HepG2 (cell line): ENCODE results near the gene C3orf18. TPM values are rescaled to one million over a fixed set of nuclear protein-coding genes. Genes with fewer than 3 reads are reported as not detected.

Experiments used
- FOXK1 ChIP-seq: sonication (generic); formaldehyde crosslinking; IDR thresholded peaks from 2 replicates; pipeline ENCODE4 v1.4.0; 2020; ENCODE audit warnings: low read depth, missing genetic modification reagents, borderline replicate concordance
- FOXP1 ChIP-seq, 2 experiments: fragments of 450-650 bp in 1 of 2; IDR thresholded peaks; 2 replicates each; pipeline ENCODE4 v1.6.1; 2017 to 2018; ENCODE audit warnings: antibody characterized with exemption in 1 of 2
- HDAC2 ChIP-seq: sonication (generic); formaldehyde crosslinking; IDR thresholded peaks from 2 replicates; pipeline ENCODE4 v1.4.0; 2020; ENCODE audit warnings: missing genetic modification reagents
- MTF1 ChIP-seq: sonication (generic); formaldehyde crosslinking; IDR thresholded peaks from 2 replicates; pipeline ENCODE4 v1.5.0; 2020; ENCODE audit warnings: missing genetic modification reagents
- POLR2AphosphoS2 ChIP-seq: IDR thresholded peaks from 2 replicates; pipeline ENCODE4 v1.6.1; 2011; ENCODE audit warnings: low read depth, low read length, improper control_type of control experiment
- SATB2 ChIP-seq: sonication (generic); formaldehyde crosslinking; IDR thresholded peaks from 2 replicates; pipeline ENCODE4 v1.5.0; 2020; ENCODE audit warnings: missing genetic modification reagents
- SNAI1 ChIP-seq: sonication (generic); formaldehyde crosslinking; IDR thresholded peaks from 2 replicates; pipeline ENCODE4 v1.5.0; 2020; ENCODE audit warnings: mild to moderate bottlenecking, missing genetic modification reagents, borderline replicate concordance
- ZBTB7B ChIP-seq: sonication (generic); formaldehyde crosslinking; IDR thresholded peaks from 2 replicates; pipeline ENCODE4 v1.4.0; 2020; ENCODE audit warnings: missing genetic modification reagents
- ZNF253 ChIP-seq: sonication (generic); formaldehyde crosslinking; IDR thresholded peaks from 2 replicates; pipeline ENCODE4 v1.8.0; 2022; ENCODE audit warnings: mild to moderate bottlenecking, missing genetic modification reagents, borderline replicate concordance
- ZNF510 ChIP-seq: sonication (generic); formaldehyde crosslinking; IDR thresholded peaks from 2 replicates; pipeline ENCODE4 v1.4.0; 2020; ENCODE audit warnings: low read depth, mild to moderate bottlenecking, missing genetic modification reagents
- ZNF746 ChIP-seq: sonication (generic); formaldehyde crosslinking; IDR thresholded peaks from 2 replicates; pipeline ENCODE4 v1.8.0; 2022; ENCODE audit warnings: mild to moderate bottlenecking, missing genetic modification reagents
- ZNF775 ChIP-seq: sonication (generic); formaldehyde crosslinking; IDR thresholded peaks from 2 replicates; pipeline ENCODE4 v1.4.0; 2020; ENCODE audit warnings: missing genetic modification reagents, mild to moderate bottlenecking, moderate library complexity, borderline replicate concordance
- polyA plus RNA-seq, 8 experiments: library from polyadenylated mRNA; depleted of rRNA in 3 of 8; stranded (reverse) in 7 of 8; unstranded in 1 of 8; fragments of >200 nt; fragmentation: Illumina TruSeq in 4 of 8; extraction: Trizol in 4 of 8; gene quantifications; 2 replicates each; pipeline versions ENCODE4 v1.2.1 to v1.2.3, GENCODE V29; 2011 to 2016; ENCODE audit warnings: low read depth in 4 of 8, missing spikeins in 1 of 8, mixed read lengths in 1 of 8; ENCODE audit not compliant: insufficient read depth in 1 of 8
- total RNA-seq, 5 experiments: library from RNA; depleted of rRNA; stranded (reverse); fragments of >200 nt; fragmentation: Illumina TruSeq; extraction: Trizol; gene quantifications; 2 replicates each; pipeline ENCODE4 v1.2.3, GENCODE V29; 2016; ENCODE audit warnings: low read depth in 1 of 5
- TF ChIP-seq, protein P1 (sequence below): sonication (generic); formaldehyde crosslinking; IDR thresholded peaks from 2 replicates; pipeline ENCODE4 v1.5.1; 2020; ENCODE audit warnings: missing genetic modification reagents, mild to moderate bottlenecking, borderline replicate concordance
- TF ChIP-seq, protein P2 (sequence below): IDR thresholded peaks from 2 replicates; pipeline ENCODE4 v1.6.1; 2016; ENCODE audit warnings: low read depth
- TF ChIP-seq, protein P3 (sequence below): sonication (generic); formaldehyde crosslinking; IDR thresholded peaks from 2 replicates; pipeline ENCODE4 v1.4.0; 2020; ENCODE audit warnings: missing genetic modification reagents, borderline replicate concordance
- TF ChIP-seq, protein P4 (sequence below): sonication (generic); formaldehyde crosslinking; IDR thresholded peaks from 2 replicates; pipeline ENCODE4 v1.4.0; 2020; ENCODE audit warnings: mild to moderate bottlenecking, missing genetic modification reagents
- TF ChIP-seq, protein P5 (sequence below): sonication (generic); formaldehyde crosslinking; IDR thresholded peaks from 2 replicates; pipeline ENCODE4 v1.9.0; 2021; ENCODE audit warnings: missing genetic modification reagents, mild to moderate bottlenecking, borderline replicate concordance

The C3orf18 gene
- total and polyA plus RNA-seq, 2 of the 13 experiments (the other 11 are each of a cell fraction or from before 2014, with no cell fraction given): 1.6 to 4.8 TPM

DNA sequence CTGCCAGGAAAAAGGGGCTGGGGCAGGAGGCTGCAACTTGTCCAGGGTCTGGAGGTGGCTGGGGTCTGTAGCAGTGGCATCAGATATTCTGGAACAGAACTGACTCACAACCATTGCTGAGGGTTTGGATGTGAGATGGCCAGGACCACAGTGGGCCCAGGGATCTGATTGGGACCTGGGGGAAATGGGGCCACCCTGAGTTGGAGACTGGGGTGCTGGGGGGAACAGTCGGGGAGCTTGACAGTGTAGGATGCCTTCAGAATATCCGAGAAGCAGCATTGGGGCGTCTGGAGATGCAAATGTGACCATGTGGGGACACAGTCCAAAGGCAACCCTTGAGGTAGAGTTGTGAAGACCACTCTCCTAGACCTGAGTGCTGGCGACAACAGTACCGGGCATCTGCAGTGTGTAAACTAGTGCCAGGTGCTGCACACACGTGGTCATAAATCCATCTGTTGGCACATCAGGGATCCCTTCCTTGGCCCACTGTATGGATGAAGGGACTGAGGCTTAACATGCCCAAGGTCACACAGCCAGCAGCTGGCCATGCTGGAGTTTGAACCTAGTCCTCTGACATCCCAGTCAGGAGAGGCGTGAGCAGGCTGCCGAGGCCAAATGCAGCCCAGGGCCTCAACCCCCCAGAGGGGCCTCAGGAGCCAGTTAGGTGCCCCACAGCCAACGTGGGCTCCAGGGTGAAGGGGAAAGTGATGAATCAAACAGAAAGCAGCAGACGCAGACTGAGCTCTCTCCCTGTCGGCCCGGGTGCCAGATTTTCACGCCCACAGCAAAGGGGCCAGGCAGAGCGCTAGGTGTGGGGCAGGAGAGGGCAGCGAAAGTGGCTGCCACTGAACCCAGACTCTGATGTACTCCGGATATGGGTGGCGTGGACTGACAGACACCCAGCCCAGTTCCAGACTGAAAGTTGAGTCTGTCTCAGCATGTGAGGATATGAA lies 20.5 kb upstream of the C3orf18 start (continued):
- TF ChIP-seq, protein P1, sequence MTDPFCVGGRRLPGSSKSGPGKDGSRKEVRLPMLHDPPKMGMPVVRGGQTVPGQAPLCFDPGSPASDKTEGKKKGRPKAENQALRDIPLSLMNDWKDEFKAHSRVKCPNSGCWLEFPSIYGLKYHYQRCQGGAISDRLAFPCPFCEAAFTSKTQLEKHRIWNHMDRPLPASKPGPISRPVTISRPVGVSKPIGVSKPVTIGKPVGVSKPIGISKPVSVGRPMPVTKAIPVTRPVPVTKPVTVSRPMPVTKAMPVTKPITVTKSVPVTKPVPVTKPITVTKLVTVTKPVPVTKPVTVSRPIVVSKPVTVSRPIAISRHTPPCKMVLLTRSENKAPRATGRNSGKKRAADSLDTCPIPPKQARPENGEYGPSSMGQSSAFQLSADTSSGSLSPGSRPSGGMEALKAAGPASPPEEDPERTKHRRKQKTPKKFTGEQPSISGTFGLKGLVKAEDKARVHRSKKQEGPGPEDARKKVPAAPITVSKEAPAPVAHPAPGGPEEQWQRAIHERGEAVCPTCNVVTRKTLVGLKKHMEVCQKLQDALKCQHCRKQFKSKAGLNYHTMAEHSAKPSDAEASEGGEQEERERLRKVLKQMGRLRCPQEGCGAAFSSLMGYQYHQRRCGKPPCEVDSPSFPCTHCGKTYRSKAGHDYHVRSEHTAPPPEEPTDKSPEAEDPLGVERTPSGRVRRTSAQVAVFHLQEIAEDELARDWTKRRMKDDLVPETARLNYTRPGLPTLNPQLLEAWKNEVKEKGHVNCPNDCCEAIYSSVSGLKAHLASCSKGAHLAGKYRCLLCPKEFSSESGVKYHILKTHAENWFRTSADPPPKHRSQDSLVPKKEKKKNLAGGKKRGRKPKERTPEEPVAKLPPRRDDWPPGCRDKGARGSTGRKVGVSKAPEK: 0 out of 2 replicates have a peak, but pooled peaks have one; percentile 48
- no peak for TF ChIP-seq ZNF253 (CRISPR knock-in tag)
- no peak for TF ChIP-seq ZNF510 (CRISPR knock-in tag)
- TF ChIP-seq, protein P2, sequence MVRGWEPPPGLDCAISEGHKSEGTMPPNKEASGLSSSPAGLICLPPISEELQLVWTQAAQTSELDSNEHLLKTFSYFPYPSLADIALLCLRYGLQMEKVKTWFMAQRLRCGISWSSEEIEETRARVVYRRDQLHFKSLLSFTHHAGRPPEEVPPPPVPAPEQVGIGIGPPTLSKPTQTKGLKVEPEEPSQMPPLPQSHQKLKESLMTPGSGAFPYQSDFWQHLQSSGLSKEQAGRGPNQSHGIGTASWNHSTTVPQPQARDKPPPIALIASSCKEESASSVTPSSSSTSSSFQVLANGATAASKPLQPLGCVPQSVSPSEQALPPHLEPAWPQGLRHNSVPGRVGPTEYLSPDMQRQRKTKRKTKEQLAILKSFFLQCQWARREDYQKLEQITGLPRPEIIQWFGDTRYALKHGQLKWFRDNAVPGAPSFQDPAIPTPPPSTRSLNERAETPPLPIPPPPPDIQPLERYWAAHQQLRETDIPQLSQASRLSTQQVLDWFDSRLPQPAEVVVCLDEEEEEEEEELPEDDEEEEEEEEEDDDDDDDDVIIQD (CRISPR knock-in tag): no peak
- TF ChIP-seq, protein P3, sequence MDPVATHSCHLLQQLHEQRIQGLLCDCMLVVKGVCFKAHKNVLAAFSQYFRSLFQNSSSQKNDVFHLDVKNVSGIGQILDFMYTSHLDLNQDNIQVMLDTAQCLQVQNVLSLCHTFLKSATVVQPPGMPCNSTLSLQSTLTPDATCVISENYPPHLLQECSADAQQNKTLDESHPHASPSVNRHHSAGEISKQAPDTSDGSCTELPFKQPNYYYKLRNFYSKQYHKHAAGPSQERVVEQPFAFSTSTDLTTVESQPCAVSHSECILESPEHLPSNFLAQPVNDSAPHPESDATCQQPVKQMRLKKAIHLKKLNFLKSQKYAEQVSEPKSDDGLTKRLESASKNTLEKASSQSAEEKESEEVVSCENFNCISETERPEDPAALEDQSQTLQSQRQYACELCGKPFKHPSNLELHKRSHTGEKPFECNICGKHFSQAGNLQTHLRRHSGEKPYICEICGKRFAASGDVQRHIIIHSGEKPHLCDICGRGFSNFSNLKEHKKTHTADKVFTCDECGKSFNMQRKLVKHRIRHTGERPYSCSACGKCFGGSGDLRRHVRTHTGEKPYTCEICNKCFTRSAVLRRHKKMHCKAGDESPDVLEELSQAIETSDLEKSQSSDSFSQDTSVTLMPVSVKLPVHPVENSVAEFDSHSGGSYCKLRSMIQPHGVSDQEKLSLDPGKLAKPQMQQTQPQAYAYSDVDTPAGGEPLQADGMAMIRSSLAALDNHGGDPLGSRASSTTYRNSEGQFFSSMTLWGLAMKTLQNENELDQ (CRISPR knock-in tag): no peak
- TF ChIP-seq ZNF775 (CRISPR knock-in tag): no peak
- no peak for TF ChIP-seq FOXP1 (IDR thresholded peaks at IDR 0.05)
- TF ChIP-seq FOXP1 (CRISPR knock-in tag; IDR thresholded peaks at IDR 0.05): 0 out of 2 replicates have a peak, but pooled peaks have one; percentile 10
- TF ChIP-seq, protein P4, sequence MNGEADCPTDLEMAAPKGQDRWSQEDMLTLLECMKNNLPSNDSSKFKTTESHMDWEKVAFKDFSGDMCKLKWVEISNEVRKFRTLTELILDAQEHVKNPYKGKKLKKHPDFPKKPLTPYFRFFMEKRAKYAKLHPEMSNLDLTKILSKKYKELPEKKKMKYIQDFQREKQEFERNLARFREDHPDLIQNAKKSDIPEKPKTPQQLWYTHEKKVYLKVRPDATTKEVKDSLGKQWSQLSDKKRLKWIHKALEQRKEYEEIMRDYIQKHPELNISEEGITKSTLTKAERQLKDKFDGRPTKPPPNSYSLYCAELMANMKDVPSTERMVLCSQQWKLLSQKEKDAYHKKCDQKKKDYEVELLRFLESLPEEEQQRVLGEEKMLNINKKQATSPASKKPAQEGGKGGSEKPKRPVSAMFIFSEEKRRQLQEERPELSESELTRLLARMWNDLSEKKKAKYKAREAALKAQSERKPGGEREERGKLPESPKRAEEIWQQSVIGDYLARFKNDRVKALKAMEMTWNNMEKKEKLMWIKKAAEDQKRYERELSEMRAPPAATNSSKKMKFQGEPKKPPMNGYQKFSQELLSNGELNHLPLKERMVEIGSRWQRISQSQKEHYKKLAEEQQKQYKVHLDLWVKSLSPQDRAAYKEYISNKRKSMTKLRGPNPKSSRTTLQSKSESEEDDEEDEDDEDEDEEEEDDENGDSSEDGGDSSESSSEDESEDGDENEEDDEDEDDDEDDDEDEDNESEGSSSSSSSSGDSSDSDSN: peak; percentile 74
- peak; percentile 88; the same call in 1 of the 2 replicates for TF ChIP-seq ZBTB7B
- no peak for TF ChIP-seq SNAI1 (CRISPR knock-in tag)
- TF ChIP-seq POLR2AphosphoS2: no peak
- 0 out of 2 replicates have a peak, but pooled peaks have one; percentile 59 for TF ChIP-seq SATB2 (CRISPR knock-in tag)
- TF ChIP-seq, protein P5, sequence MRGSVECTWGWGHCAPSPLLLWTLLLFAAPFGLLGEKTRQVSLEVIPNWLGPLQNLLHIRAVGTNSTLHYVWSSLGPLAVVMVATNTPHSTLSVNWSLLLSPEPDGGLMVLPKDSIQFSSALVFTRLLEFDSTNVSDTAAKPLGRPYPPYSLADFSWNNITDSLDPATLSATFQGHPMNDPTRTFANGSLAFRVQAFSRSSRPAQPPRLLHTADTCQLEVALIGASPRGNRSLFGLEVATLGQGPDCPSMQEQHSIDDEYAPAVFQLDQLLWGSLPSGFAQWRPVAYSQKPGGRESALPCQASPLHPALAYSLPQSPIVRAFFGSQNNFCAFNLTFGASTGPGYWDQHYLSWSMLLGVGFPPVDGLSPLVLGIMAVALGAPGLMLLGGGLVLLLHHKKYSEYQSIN (CRISPR knock-in tag): no peak
- no peak for TF ChIP-seq ZNF746 (CRISPR knock-in tag)
- TF ChIP-seq MTF1 (CRISPR knock-in tag): no peak
- no peak for TF ChIP-seq FOXK1 (CRISPR knock-in tag)
- TF ChIP-seq HDAC2 (CRISPR knock-in tag): peak; percentile 95
